H7 (cell line): ENCODE results near the gene ELOVL2. TPM values are rescaled to one million over a fixed set of nuclear protein-coding genes. Genes with fewer than 3 reads are reported as not detected.
"Not testable (repeated sequence)": the region's sequence is repeated elsewhere in the genome, so short reads cannot be mapped to it uniquely, and the experiment has no call there.

Experiments
- DNase-seq: peaks from one replicate; pipeline ENCODE4 v3.0.0; 2012
- H3K27me3 ChIP-seq: 2 replicates; pipeline ENCODE4 v1.6.0; 2011; ENCODE audit warnings: mild to moderate bottlenecking, low read length; ENCODE audit not compliant: control insufficient read depth, insufficient read depth
- H3K36me3 ChIP-seq: replicated peaks from 2 replicates; pipeline ENCODE4 v1.5.1; 2011; ENCODE audit warnings: low read length; ENCODE audit not compliant: control insufficient read depth, insufficient read depth
- H3K4me3 ChIP-seq: 2 replicates; pipeline ENCODE4 v1.5.1; 2011; ENCODE audit warnings: low read depth, mild to moderate bottlenecking, control low read depth, low read length, moderate library complexity; ENCODE audit not compliant: insufficient read depth
- total RNA-seq: library from RNA; depleted of rRNA; stranded (reverse); fragments of >200 nt; shearing (Covaris generic); gene quantifications from 2 replicates; pipeline ENCODE4 v1.2.3, GENCODE V29; 2014

The ELOVL2 gene
- total RNA-seq, 1 experiment from 2014 or later = 2.6 TPM

- H3K36me3 ChIP-seq = no peaks in the 10 kb centered on the region
- no peak for DNase-seq
- H3K4me3 ChIP-seq = no peak overlapping the region
- H3K27me3 ChIP-seq = no peaks in the 10 kb centered on the region
These were observed 22.4 kb downstream of the ELOVL2 start for GRCh38 chr6:11021714-11022113.

GRCh38 chr6:11021003-11021402 is 23.1 kb downstream of the ELOVL2 start:
- Histone ChIP-seq H3K36me3 (no peaks in the 10 kb centered on the region), H3K27me3 (no peaks in the 10 kb centered on the region), H3K4me3 (no peak overlapping the region)
- DNase-seq = no peak

GRCh38 chr6:11018225-11018624 is 25.9 kb downstream of the ELOVL2 start:
- no peak for DNase-seq
- Histone ChIP-seq H3K27me3 (no peaks in the 10 kb centered on the region), H3K36me3 (no peaks in the 10 kb centered on the region), H3K4me3 (no peak overlapping the region)

GRCh38 chr6:11017090-11017489 is 27.0 kb downstream of the ELOVL2 start:
- Histone ChIP-seq H3K4me3 (no peak overlapping the region), H3K27me3 (no peaks in the 10 kb centered on the region), H3K36me3 (no peaks in the 10 kb centered on the region)
- no peak for DNase-seq

GRCh38 chr6:11016452-11016851 is 27.7 kb downstream of the ELOVL2 start:
- DNase-seq = no peak
- Histone ChIP-seq H3K4me3 (no peak overlapping the region), H3K27me3 (no peaks in the 10 kb centered on the region), H3K36me3 (no peaks in the 10 kb centered on the region)

GRCh38 chr6:11015102-11015501 is 29.0 kb downstream of the ELOVL2 start:
- no peak overlapping the region for H3K4me3 ChIP-seq
- no peaks in the 10 kb centered on the region for H3K36me3 ChIP-seq
- H3K27me3 ChIP-seq = no peaks in the 10 kb centered on the region
- no peak for DNase-seq

GRCh38 chr6:11013721-11014070 is 30.4 kb downstream of the ELOVL2 start:
- Histone ChIP-seq H3K4me3 (no peak overlapping the region), H3K27me3 (no peaks in the 10 kb centered on the region), H3K36me3 (no peaks in the 10 kb centered on the region)
- no peak for DNase-seq

GRCh38 chr6:11012976-11013720 is 31.0 kb downstream of the ELOVL2 start:
- no peaks in the 10 kb centered on the region for H3K27me3 ChIP-seq

GRCh38 chr6:11012295-11012754 is 31.8 kb downstream of the ELOVL2 start:
- H3K4me3 ChIP-seq = no peak overlapping the region
- H3K27me3 ChIP-seq = no peaks in the 10 kb centered on the region
- DNase-seq = no peak

More at GRCh38 chr6:11012976-11013720, 31.0 kb downstream of the ELOVL2 start:
- Histone ChIP-seq H3K36me3 (no peaks in the 10 kb centered on the region), H3K4me3 (no peak overlapping the region)
- DNase-seq = no peak

GRCh38 chr6:11011787-11012234 is 32.3 kb downstream of the ELOVL2 start:
- no peaks in the 10 kb centered on the region for H3K27me3 ChIP-seq
- H3K36me3 ChIP-seq = no peaks in the 10 kb centered on the region
- H3K4me3 ChIP-seq = no peak overlapping the region
- DNase-seq = peak; percentile 35

More at GRCh38 chr6:11012295-11012754, 31.8 kb downstream of the ELOVL2 start:
- no peaks in the 10 kb centered on the region for H3K36me3 ChIP-seq

GRCh38 chr6:11009353-11009752 is 34.8 kb downstream of the ELOVL2 start:
- Histone ChIP-seq H3K27me3 (no peaks in the 10 kb centered on the region), H3K4me3 (no peak overlapping the region), H3K36me3 (no peaks in the 10 kb centered on the region)
- DNase-seq = no peak

- H3K27me3 ChIP-seq = no peaks in the 10 kb centered on the region
- no peak overlapping the region for H3K4me3 ChIP-seq
- DNase-seq = no peak
- H3K36me3 ChIP-seq = no peaks in the 10 kb centered on the region
These were observed 35.3 kb downstream of the ELOVL2 start for GRCh38 chr6:11008821-11009220.

GRCh38 chr6:11007715-11008608 is 36.1 kb downstream of the ELOVL2 start:
- DNase-seq = no peak
- Histone ChIP-seq H3K4me3 (no peak overlapping the region), H3K36me3 (no peaks in the 10 kb centered on the region), H3K27me3 (no peaks in the 10 kb centered on the region)

GRCh38 chr6:11006061-11006460 is 38.0 kb downstream of the ELOVL2 start:
- Histone ChIP-seq H3K36me3 (no peaks in the 10 kb centered on the region), H3K4me3 (no peak overlapping the region), H3K27me3 (no peaks in the 10 kb centered on the region)
- no peak for DNase-seq

- DNase-seq, H3K36me3 ChIP-seq, H3K4me3 ChIP-seq, H3K27me3 ChIP-seq: not testable (repeated sequence)
These were observed 40.8 kb downstream of the ELOVL2 start for GRCh38 chr6:11003297-11003696.
